ENCODE results near the gene EXD3. TPM values are rescaled to one million over a fixed set of nuclear protein-coding genes. Genes with fewer than 3 reads are reported as not detected.

The EXD3 gene
- total RNA-seq, 1 donor from 2014 or later = 24.5 TPM

GRCh38 chr9:137427454-137428310, 4.7 kb upstream of the EXD3 start:
- Mint-ChIP-seq H3K4me1 (ENCODE audit: low read depth, unreplicated experiment) (no peaks in the 10 kb centered on the region), H3K36me3 (ENCODE audit: unreplicated experiment) (no peaks in the 10 kb centered on the region), H3K9me3 (ENCODE audit: unreplicated experiment) (peaks cover 3% of the 10 kb centered on the region)

GRCh38 chr9:137426018-137426681, 3.2 kb upstream of the EXD3 start:
- Mint-ChIP-seq H3K4me3 (ENCODE audit: unreplicated experiment) (no peak overlapping the region), H3K27me3 (ENCODE audit: unreplicated experiment) (peaks cover 8% of the 10 kb centered on the region), H3K27ac (ENCODE audit: unreplicated experiment) (no peak overlapping the region), H3K36me3 (ENCODE audit: unreplicated experiment) (no peaks in the 10 kb centered on the region), H3K4me1 (ENCODE audit: low read depth, unreplicated experiment) (peaks cover 3% of the 10 kb centered on the region), H3K9me3 (ENCODE audit: unreplicated experiment) (peaks cover 8% of the 10 kb centered on the region)
- DNase-seq = no peak
- TF ChIP-seq CTCF (IDR thresholded peaks at IDR 0.05; ENCODE audit: partially characterized antibody, unreplicated experiment) = no peak

More at GRCh38 chr9:137427454-137428310, 4.7 kb upstream of the EXD3 start:
- no peak for TF ChIP-seq CTCF (IDR thresholded peaks at IDR 0.05; ENCODE audit: partially characterized antibody, unreplicated experiment)
- Mint-ChIP-seq H3K27me3 (ENCODE audit: unreplicated experiment) (peaks cover 5% of the 10 kb centered on the region), H3K27ac (ENCODE audit: unreplicated experiment) (no peak overlapping the region), H3K4me3 (ENCODE audit: unreplicated experiment) (no peak overlapping the region)
- no peak for DNase-seq

GRCh38 chr9:137423514-137424291, 741 bp upstream of the EXD3 start:
- H3K9me3 Mint-ChIP-seq (ENCODE audit: unreplicated experiment) = peaks cover 8% of the 10 kb centered on the region
- no peak overlapping the region for H3K27ac Mint-ChIP-seq (ENCODE audit: unreplicated experiment)
- peaks cover 8% of the 10 kb centered on the region for H3K27me3 Mint-ChIP-seq (ENCODE audit: unreplicated experiment)
- TF ChIP-seq CTCF (IDR thresholded peaks at IDR 0.05; ENCODE audit: partially characterized antibody, unreplicated experiment) = no peak
- no peak for DNase-seq
- H3K4me1 Mint-ChIP-seq (ENCODE audit: low read depth, unreplicated experiment) = peaks cover 3% of the 10 kb centered on the region
- H3K4me3 Mint-ChIP-seq (ENCODE audit: unreplicated experiment) = no peak overlapping the region
- no peaks in the 10 kb centered on the region for H3K36me3 Mint-ChIP-seq (ENCODE audit: unreplicated experiment)

- peak overlapping the region; percentile 73 for H3K27ac Mint-ChIP-seq (ENCODE audit: unreplicated experiment)
- H3K27me3 Mint-ChIP-seq (ENCODE audit: unreplicated experiment) = peaks cover 7% of the 10 kb centered on the region
- no peak for DNase-seq
- no peak for TF ChIP-seq CTCF (IDR thresholded peaks at IDR 0.05; ENCODE audit: partially characterized antibody, unreplicated experiment)
- peak overlapping the region; percentile 94 for H3K4me3 Mint-ChIP-seq (ENCODE audit: unreplicated experiment)
- H3K9me3 Mint-ChIP-seq (ENCODE audit: unreplicated experiment) = peaks cover 8% of the 10 kb centered on the region
- H3K4me1 Mint-ChIP-seq (ENCODE audit: low read depth, unreplicated experiment) = peaks cover 3% of the 10 kb centered on the region
- H3K36me3 Mint-ChIP-seq (ENCODE audit: unreplicated experiment) = no peaks in the 10 kb centered on the region
These were observed 941 bp downstream of the EXD3 start for GRCh38 chr9:137421838-137422603.

All from glutamatergic neuron (in vitro differentiated cells).